ENCODE results near the gene GABBR1. TPM values are rescaled to one million over a fixed set of nuclear protein-coding genes. Genes with fewer than 3 reads are reported as not detected.

Gene GABBR1
- polyA plus RNA-seq, 1 of the 3 experiments (the other 2 are of a cell fraction) = 26.8 TPM

GRCh38 chr6:29656157-29656556, 23.2 kb upstream of the GABBR1 start:
- ChIA-PET CTCF (interaction anchor here (0.7 kb wide), 1 partner anchor 475 kb away, joined by 3 read pairs; no protein-coding TSS in a partner anchor), POLR2A (no interaction called here)
- no peaks in the 10 kb centered on the region for H4K20me1 ChIP-seq (ENCODE audit: insufficient read depth)
- no peaks in the 10 kb centered on the region for H3K36me3 ChIP-seq (replicated peaks in 1 of 2; ENCODE audit: control insufficient read depth in 1 of 2, insufficient read depth in 2 of 2, low read length in 1 of 2)
- no peaks in the 10 kb centered on the region for H3K4me1 ChIP-seq (ENCODE audit: control insufficient read depth in 1 of 2, insufficient read depth in 2 of 2, low read depth in 1 of 2, low read length in 1 of 2)
- 4% methylated on average over 2 of the region's 2 CpGs for WGBS (ENCODE audit: low lambda C conversion rate)
- TF ChIP-seq RXRA (IDR thresholded peaks at IDR 0.05; ENCODE audit: borderline replicate concordance, low read depth) = no peak
- TF ChIP-seq TCF12 (IDR thresholded peaks at IDR 0.05) = no peak
- TF ChIP-seq FOXJ3 (CRISPR knock-in tag; IDR thresholded peaks at IDR 0.05) = no peak
- TF ChIP-seq, protein P1, sequence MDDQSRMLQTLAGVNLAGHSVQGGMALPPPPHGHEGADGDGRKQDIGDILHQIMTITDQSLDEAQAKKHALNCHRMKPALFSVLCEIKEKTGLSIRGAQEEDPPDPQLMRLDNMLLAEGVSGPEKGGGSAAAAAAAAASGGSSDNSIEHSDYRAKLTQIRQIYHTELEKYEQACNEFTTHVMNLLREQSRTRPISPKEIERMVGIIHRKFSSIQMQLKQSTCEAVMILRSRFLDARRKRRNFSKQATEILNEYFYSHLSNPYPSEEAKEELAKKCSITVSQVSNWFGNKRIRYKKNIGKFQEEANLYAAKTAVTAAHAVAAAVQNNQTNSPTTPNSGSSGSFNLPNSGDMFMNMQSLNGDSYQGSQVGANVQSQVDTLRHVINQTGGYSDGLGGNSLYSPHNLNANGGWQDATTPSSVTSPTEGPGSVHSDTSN (IDR thresholded peaks at IDR 0.05) = no peak
- no peak for TF ChIP-seq RAD21 (IDR thresholded peaks at IDR 0.05; ENCODE audit: low read length)
- no peaks in the 10 kb centered on the region for H3K9me2 ChIP-seq
- H3K4me2 ChIP-seq = no peak overlapping the region
- H2AFZ ChIP-seq (ENCODE audit: low read depth) = no peak overlapping the region
- DNase-seq = no peak
- no peak overlapping the region for H3K4me3 ChIP-seq (ENCODE audit: low read depth in 2 of 2, low read length in 1 of 2)
- no peaks in the 10 kb centered on the region for H3F3A ChIP-seq (replicated peaks; ENCODE audit: insufficient read depth)
- peaks cover 36% of the 10 kb centered on the region for H3K27me3 ChIP-seq (ENCODE audit: insufficient read depth)
- H3K9ac ChIP-seq = no peak overlapping the region
- no peak overlapping the region for H3K27ac ChIP-seq (ENCODE audit: low read depth in 2 of 2, low read length in 1 of 2)
- no peaks in the 10 kb centered on the region for H3K9me3 ChIP-seq
- no peaks in the 10 kb centered on the region for H3K79me2 ChIP-seq (ENCODE audit: insufficient read depth)

DNA sequence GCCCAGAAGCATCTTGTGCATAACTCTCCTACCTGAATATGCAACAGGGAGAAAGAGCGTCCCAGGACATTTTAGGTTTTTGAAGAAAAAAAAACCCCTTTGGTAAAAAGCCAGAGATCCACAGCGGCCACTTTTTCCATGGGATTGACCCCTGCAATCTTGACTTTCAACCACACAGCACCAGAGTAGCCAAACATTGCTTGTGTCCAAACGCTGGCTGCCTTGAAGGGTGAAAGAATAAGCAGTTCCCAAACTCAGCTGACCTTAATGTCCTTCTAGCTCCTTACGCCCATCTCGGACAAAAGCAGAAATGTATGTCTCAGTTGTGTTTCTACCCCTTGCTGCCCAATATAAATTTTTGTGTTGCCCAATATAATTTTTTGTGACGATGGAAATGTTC, 22.7 kb upstream of the GABBR1 start:
- no peak for TF ChIP-seq IRF3 (IDR thresholded peaks at IDR 0.05; ENCODE audit: low read depth, low read length)
- TF ChIP-seq MXI1 (IDR thresholded peaks at IDR 0.05; ENCODE audit: low read depth, low read length) = no peak
- TF ChIP-seq TEAD4 (IDR thresholded peaks at IDR 0.05; ENCODE audit: borderline replicate concordance, insufficient read depth) = no peak
- no peak for TF ChIP-seq RFX5 (IDR thresholded peaks at IDR 0.05; ENCODE audit: low read length)
- no peak for TF ChIP-seq POLR2AphosphoS5 (IDR thresholded peaks at IDR 0.05; ENCODE audit: low read depth, low read length)
- no peak for TF ChIP-seq YY1 (IDR thresholded peaks at IDR 0.05; ENCODE audit: low read depth)
- no peak for TF ChIP-seq EP300 (IDR thresholded peaks at IDR 0.05; ENCODE audit: borderline replicate concordance in 1 of 2, low read depth in 1 of 2, low read length in 1 of 2)
- no peak for TF ChIP-seq CHD2 (IDR thresholded peaks at IDR 0.05; ENCODE audit: low read length, partially characterized antibody)
- no peak for TF ChIP-seq JUND (IDR thresholded peaks at IDR 0.05)
- TF ChIP-seq ELF1 (IDR thresholded peaks at IDR 0.05) = no peak
- TF ChIP-seq REST (IDR thresholded peaks at IDR 0.05; ENCODE audit: low read depth, low read length) = no peak
- no peak for TF ChIP-seq TAF1 (IDR thresholded peaks at IDR 0.05; ENCODE audit: borderline replicate concordance, low read depth, low read length)
- no peak for TF ChIP-seq MEF2A (IDR thresholded peaks at IDR 0.05; ENCODE audit: borderline replicate concordance, low read depth)
- TF ChIP-seq USF2 (IDR thresholded peaks at IDR 0.05; ENCODE audit: borderline replicate concordance, low read depth, low read length) = no peak
- TF ChIP-seq CTCF (IDR thresholded peaks at IDR 0.05) = no peak
- no peak for TF ChIP-seq SMC3 (IDR thresholded peaks at IDR 0.05; ENCODE audit: low read depth, low read length)
- TF ChIP-seq FOSL2 (IDR thresholded peaks at IDR 0.05; ENCODE audit: borderline replicate concordance, low read depth) = no peak
- CTCF ChIA-PET = interaction anchor here (3.9 to 6.5 kb wide), 2 partner anchors 29 to 41 kb away, joined by 19 to 79 read pairs; no protein-coding TSS in a partner anchor

More for the DNA sequence above, 22.7 kb upstream of the GABBR1 start:
- no peak overlapping the region for H3K4me3 ChIP-seq (ENCODE audit: low read depth in 2 of 2, low read length in 1 of 2)
- H3K9me2 ChIP-seq = no peaks in the 10 kb centered on the region
- H3K27me3 ChIP-seq (ENCODE audit: insufficient read depth) = peaks cover 36% of the 10 kb centered on the region
- WGBS (ENCODE audit: low lambda C conversion rate) = 35% methylated on average over 6 of the region's 6 CpGs
- H3K4me1 ChIP-seq (ENCODE audit: control insufficient read depth in 1 of 2, insufficient read depth in 2 of 2, low read depth in 1 of 2, low read length in 1 of 2) = no peaks in the 10 kb centered on the region
- DNase-seq = no peak
- H3K9me3 ChIP-seq = no peaks in the 10 kb centered on the region
- H4K20me1 ChIP-seq (ENCODE audit: insufficient read depth) = no peaks in the 10 kb centered on the region
- no peaks in the 10 kb centered on the region for H3F3A ChIP-seq (replicated peaks; ENCODE audit: insufficient read depth)
- H2AFZ ChIP-seq (ENCODE audit: low read depth) = no peak overlapping the region
- no peaks in the 10 kb centered on the region for H3K79me2 ChIP-seq (ENCODE audit: insufficient read depth)
- no peaks in the 10 kb centered on the region for H3K36me3 ChIP-seq (replicated peaks in 1 of 2; ENCODE audit: control insufficient read depth in 1 of 2, insufficient read depth in 2 of 2, low read length in 1 of 2)
- no peak overlapping the region for H3K27ac ChIP-seq (ENCODE audit: low read depth in 2 of 2, low read length in 1 of 2)
- POLR2A ChIA-PET = no interaction called here
- no peak overlapping the region for H3K9ac ChIP-seq
- H3K4me2 ChIP-seq = no peak overlapping the region
